Skeletal muscle tissue (tissue), 4 donors: ENCODE data around the gene TRIM2. TPM values are rescaled to one million over a fixed set of nuclear protein-coding genes. Genes with fewer than 3 reads are reported as not detected.

Experiments
- H3K27ac ChIP-seq: one replicate; pipeline ENCODE4 v1.7.0; 2013; ENCODE audit warnings: mild to moderate bottlenecking, low read depth, low read length, inconsistent platforms
- H3K27me3 ChIP-seq, 3 donors: one replicate each; pipeline ENCODE4 v1.7.0; 2013; ENCODE audit warnings: low read length in 3 of 3; ENCODE audit not compliant: control insufficient read depth in 3 of 3, insufficient read depth in 3 of 3
- H3K36me3 ChIP-seq, 3 donors: one replicate each; pipeline ENCODE4 v1.7.0; 2013; ENCODE audit warnings: low read length in 3 of 3; ENCODE audit not compliant: control insufficient read depth in 3 of 3, insufficient read depth in 3 of 3
- H3K4me1 ChIP-seq, 3 donors: one replicate each; pipeline ENCODE4 v1.7.0; 2013; ENCODE audit warnings: low read length in 3 of 3, mild to moderate bottlenecking in 3 of 3; ENCODE audit not compliant: control insufficient read depth in 3 of 3, insufficient read depth in 3 of 3
- H3K4me3 ChIP-seq, 3 donors: one replicate each; pipeline ENCODE4 v1.7.0; 2013; ENCODE audit warnings: low read length in 3 of 3
- H3K9ac ChIP-seq, 3 donors: one replicate each; pipeline ENCODE4 v1.7.0; 2013; ENCODE audit warnings: low read length in 3 of 3, mild to moderate bottlenecking in 3 of 3, moderate library complexity in 2 of 3, low read depth in 1 of 3
- H3K9me3 ChIP-seq, 3 donors: one replicate each; pipeline ENCODE4 v1.7.0; 2013; ENCODE audit warnings: low read length in 3 of 3; ENCODE audit not compliant: control insufficient read depth in 3 of 3
- total RNA-seq: library from RNA; depleted of rRNA; stranded (reverse); fragments of >200 nt; gene quantifications from one replicate; pipeline ENCODE4 v1.2.3, GENCODE V29; 2014
- donor health status: Osteomylitis.

TRIM2 gene
- total RNA-seq, 1 donor from 2014 or later = 21.4 TPM

DNA sequence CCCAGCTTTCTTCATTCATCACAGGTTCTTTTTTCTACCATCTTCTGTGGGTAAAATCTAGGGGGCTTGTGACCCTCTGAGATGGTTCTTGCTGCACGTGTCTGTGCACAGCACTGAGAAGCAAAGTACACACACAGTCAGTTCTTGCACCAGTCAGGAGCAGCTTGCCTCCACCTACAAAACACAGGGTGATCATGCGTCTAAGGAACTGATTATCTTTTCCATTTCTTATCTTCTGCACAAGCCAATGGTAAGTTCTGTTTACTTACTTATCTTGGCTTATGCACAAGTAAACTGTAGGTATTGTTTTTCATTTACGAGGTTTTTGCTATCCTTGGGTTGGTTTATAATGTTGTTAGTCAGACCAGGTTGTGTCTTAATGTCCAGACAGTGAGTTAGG lies 40.7 kb downstream of the TRIM2 start:
- Histone ChIP-seq H3K27me3 (no peaks in the 10 kb centered on the region), H3K27ac (no peak overlapping the region), H3K9ac (no peak overlapping the region), H3K4me1 (peaks cover 8 to 12% (median 9%) of the 10 kb centered on the region in 3 donors), H3K36me3 (peaks cover 0 to 2% (median 0%) of the 10 kb centered on the region in 3 donors), H3K4me3 (no peak overlapping the region), H3K9me3 (no peaks in the 10 kb centered on the region)

- H3K9ac ChIP-seq = no peak overlapping the region
- no peak overlapping the region for H3K4me3 ChIP-seq
- H3K36me3 ChIP-seq = peaks cover 0 to 2% (median 0%) of the 10 kb centered on the region in 3 donors
- H3K27ac ChIP-seq = no peak overlapping the region
- no peaks in the 10 kb centered on the region for H3K9me3 ChIP-seq
- peaks cover 8 to 12% (median 9%) of the 10 kb centered on the region in 3 donors for H3K4me1 ChIP-seq
- H3K27me3 ChIP-seq = no peaks in the 10 kb centered on the region
Measured at GRCh38 chr4:153245775-153246174, 41.5 kb downstream of the TRIM2 start.

DNA sequence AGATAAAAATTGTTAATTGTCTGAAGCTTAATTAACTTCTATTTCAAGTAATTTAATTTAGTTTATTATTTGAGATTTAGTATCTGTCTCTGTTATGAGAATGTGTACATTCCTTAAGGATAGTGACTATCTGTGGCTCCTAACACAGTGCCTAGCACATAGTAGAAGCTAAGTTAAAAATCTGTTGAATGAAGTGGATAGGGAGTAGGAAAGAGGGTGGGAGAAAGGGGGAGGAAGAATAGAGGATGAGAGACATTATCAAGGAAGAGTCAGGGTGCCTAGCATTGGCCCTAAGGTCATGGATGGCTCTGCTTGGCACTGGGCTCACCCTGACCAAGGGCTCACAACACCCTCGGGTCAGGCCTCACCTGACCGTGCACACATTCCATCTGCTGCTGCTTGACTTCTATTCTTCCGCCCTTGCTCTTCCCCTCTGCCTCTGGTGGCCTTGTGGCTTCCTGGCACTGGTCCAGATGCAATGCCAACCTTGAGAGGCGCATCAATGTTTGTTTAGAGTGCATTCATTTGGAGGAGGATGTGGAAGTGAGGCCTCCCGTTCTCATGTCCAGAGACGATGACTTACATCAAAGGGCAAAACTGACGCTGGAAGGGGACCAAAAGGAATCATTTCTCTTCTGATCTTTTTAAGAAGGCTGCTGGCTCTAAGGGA lies 42.3 kb downstream of the TRIM2 start:
- Histone ChIP-seq H3K4me3 (no peak overlapping the region), H3K36me3 (no peaks in the 10 kb centered on the region), H3K27ac (no peak overlapping the region), H3K4me1 (peaks cover 8 to 12% (median 9%) of the 10 kb centered on the region in 3 donors), H3K9ac (no peak overlapping the region), H3K27me3 (no peaks in the 10 kb centered on the region), H3K9me3 (no peaks in the 10 kb centered on the region)

GRCh38 chr4:153247116-153247490 lies 42.9 kb downstream of the TRIM2 start:
- Histone ChIP-seq H3K27me3 (no peaks in the 10 kb centered on the region), H3K36me3 (no peaks in the 10 kb centered on the region), H3K4me3 (no peak overlapping the region), H3K4me1 (peaks cover 8 to 12% (median 9%) of the 10 kb centered on the region in 3 donors), H3K9me3 (no peaks in the 10 kb centered on the region), H3K9ac (no peak overlapping the region), H3K27ac (no peak overlapping the region)

DNA sequence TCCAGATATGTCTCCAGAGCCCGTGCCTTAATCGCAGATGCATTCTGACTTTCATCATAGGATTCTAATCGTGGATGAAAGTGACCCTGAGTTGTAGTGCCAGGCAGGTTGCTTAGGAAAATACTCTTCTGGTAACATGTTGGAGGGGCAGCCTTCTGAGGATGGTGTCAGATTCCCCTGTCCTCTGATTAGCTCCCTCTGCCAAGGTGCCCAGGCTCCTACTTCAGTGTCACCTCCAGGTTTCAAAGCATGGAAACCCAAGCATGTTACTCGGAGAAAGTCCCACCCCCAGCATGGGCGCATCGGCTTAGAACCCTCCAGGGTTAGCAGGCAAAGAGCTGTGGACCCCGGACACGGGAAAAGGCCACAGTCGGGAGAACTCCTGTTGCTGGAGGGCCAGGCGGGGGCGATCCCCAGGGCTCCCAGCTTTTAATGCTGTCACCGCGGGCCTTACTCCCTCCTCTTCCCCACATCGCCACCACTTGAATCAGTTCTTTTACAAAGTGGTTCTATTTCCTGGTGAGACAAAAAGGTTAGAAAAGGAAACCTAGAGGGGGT lies 44.5 kb downstream of the TRIM2 start:
- Histone ChIP-seq H3K9me3 (no peaks in the 10 kb centered on the region), H3K27me3 (no peaks in the 10 kb centered on the region), H3K27ac (no peak overlapping the region)

DNA sequence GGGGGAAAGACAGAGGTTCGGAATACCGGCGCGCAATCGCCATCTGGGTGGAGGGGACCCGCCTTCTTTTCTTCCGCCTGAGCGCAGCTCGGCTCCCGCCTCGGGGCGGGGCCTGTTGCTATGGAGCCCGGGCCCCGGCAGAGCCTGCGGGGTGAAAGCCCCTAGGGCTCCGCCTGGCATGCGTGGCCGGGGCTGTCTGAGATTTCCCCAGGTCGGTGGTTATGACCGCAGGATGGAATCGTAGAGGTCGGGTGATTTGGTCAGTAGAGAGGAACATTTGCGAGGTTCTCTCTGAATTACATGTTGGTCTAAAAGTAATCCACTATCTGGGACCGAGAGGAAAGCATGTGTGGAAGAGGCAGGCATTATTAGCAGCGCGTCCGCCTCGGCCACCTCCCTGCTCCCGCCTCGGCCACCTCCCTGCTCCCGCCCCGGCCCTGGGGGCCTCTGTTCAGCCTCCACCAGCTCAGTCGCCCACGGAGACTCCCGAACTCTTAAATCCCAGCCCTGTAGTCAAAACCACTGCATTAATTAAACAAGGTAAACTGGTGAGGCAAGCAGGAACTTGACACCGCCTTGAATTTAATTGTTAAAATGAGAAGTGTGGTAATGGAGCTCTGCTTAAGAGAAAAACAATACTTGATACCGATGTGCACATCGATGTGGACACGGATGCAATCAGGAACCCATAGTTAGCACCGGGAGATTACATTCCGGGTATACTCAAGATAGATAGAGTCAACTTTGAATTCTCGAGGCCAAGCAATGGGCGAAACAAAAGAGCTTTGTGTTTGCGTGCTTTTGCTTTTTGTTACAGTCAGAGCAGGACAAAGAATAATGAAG lies 45.2 kb downstream of the TRIM2 start:
- Histone ChIP-seq H3K27ac (no peak overlapping the region), H3K9ac (peak overlapping the region in 2 of 3 donors; percentile 27 to 66), H3K4me3 (peak overlapping the region; percentile 71 to 75 (median 72)), H3K36me3 (no peaks in the 10 kb centered on the region), H3K27me3 (no peaks in the 10 kb centered on the region), H3K9me3 (no peaks in the 10 kb centered on the region), H3K4me1 (peaks cover 8 to 12% (median 9%) of the 10 kb centered on the region in 3 donors)

More for the DNA sequence above, 44.5 kb downstream of the TRIM2 start:
- Histone ChIP-seq H3K36me3 (no peaks in the 10 kb centered on the region), H3K4me1 (peaks cover 8 to 12% (median 9%) of the 10 kb centered on the region in 3 donors), H3K4me3 (peak overlapping the region; percentile 71 to 75 (median 72)), H3K9ac (peak overlapping the region; percentile 27 to 66 (median 50))

GRCh38 chr4:153252122-153252521 lies 47.9 kb downstream of the TRIM2 start:
- Histone ChIP-seq H3K9me3 (no peaks in the 10 kb centered on the region), H3K27me3 (no peaks in the 10 kb centered on the region), H3K4me1 (peaks cover 8 to 10% (median 9%) of the 10 kb centered on the region in 3 donors), H3K4me3 (no peak overlapping the region), H3K36me3 (no peaks in the 10 kb centered on the region), H3K9ac (no peak overlapping the region), H3K27ac (no peak overlapping the region)

GRCh38 chr4:153255233-153255632 lies 51.0 kb downstream of the TRIM2 start:
- no peak overlapping the region for H3K9ac ChIP-seq
- no peaks in the 10 kb centered on the region for H3K9me3 ChIP-seq
- no peaks in the 10 kb centered on the region for H3K27me3 ChIP-seq
- no peaks in the 10 kb centered on the region for H3K4me1 ChIP-seq
- no peaks in the 10 kb centered on the region for H3K36me3 ChIP-seq
- no peak overlapping the region for H3K27ac ChIP-seq
- H3K4me3 ChIP-seq = no peak overlapping the region

GRCh38 chr4:153257151-153257620 lies 52.9 kb downstream of the TRIM2 start:
- no peak overlapping the region for H3K27ac ChIP-seq
- H3K36me3 ChIP-seq = no peaks in the 10 kb centered on the region
- no peak overlapping the region for H3K4me3 ChIP-seq
- H3K9ac ChIP-seq = no peak overlapping the region
- H3K27me3 ChIP-seq = no peaks in the 10 kb centered on the region
- no peaks in the 10 kb centered on the region for H3K9me3 ChIP-seq
- H3K4me1 ChIP-seq = no peaks in the 10 kb centered on the region

- no peak overlapping the region for H3K4me3 ChIP-seq
- H3K4me1 ChIP-seq = no peaks in the 10 kb centered on the region
- no peaks in the 10 kb centered on the region for H3K36me3 ChIP-seq
- no peaks in the 10 kb centered on the region for H3K27me3 ChIP-seq
- H3K9ac ChIP-seq = no peak overlapping the region
- no peak overlapping the region for H3K27ac ChIP-seq
- H3K9me3 ChIP-seq = no peaks in the 10 kb centered on the region
Measured at GRCh38 chr4:153257991-153258390, 53.7 kb downstream of the TRIM2 start.
